Measurements from ENCODE around the gene KANK2. TPM values are rescaled to one million over a fixed set of nuclear protein-coding genes. Genes with fewer than 3 reads are reported as not detected.
A peak's percentile ranks its signal among the peaks of the same experiment; 100 is the strongest.

KANK2 gene
- total and polyA plus RNA-seq, 2 of the 8 experiments (the other 6 are each of a cell fraction or from before 2014, with no cell fraction given) = 25.2 to 42.3 TPM

GRCh38 chr19:11196406-11197287 lies 698 bp downstream of the KANK2 start (continued):
- peak; percentile 93 for TF ChIP-seq KDM1A (IDR thresholded peaks at IDR 0.05; ENCODE audit: borderline replicate concordance, low read length)
- TF ChIP-seq, protein P1, sequence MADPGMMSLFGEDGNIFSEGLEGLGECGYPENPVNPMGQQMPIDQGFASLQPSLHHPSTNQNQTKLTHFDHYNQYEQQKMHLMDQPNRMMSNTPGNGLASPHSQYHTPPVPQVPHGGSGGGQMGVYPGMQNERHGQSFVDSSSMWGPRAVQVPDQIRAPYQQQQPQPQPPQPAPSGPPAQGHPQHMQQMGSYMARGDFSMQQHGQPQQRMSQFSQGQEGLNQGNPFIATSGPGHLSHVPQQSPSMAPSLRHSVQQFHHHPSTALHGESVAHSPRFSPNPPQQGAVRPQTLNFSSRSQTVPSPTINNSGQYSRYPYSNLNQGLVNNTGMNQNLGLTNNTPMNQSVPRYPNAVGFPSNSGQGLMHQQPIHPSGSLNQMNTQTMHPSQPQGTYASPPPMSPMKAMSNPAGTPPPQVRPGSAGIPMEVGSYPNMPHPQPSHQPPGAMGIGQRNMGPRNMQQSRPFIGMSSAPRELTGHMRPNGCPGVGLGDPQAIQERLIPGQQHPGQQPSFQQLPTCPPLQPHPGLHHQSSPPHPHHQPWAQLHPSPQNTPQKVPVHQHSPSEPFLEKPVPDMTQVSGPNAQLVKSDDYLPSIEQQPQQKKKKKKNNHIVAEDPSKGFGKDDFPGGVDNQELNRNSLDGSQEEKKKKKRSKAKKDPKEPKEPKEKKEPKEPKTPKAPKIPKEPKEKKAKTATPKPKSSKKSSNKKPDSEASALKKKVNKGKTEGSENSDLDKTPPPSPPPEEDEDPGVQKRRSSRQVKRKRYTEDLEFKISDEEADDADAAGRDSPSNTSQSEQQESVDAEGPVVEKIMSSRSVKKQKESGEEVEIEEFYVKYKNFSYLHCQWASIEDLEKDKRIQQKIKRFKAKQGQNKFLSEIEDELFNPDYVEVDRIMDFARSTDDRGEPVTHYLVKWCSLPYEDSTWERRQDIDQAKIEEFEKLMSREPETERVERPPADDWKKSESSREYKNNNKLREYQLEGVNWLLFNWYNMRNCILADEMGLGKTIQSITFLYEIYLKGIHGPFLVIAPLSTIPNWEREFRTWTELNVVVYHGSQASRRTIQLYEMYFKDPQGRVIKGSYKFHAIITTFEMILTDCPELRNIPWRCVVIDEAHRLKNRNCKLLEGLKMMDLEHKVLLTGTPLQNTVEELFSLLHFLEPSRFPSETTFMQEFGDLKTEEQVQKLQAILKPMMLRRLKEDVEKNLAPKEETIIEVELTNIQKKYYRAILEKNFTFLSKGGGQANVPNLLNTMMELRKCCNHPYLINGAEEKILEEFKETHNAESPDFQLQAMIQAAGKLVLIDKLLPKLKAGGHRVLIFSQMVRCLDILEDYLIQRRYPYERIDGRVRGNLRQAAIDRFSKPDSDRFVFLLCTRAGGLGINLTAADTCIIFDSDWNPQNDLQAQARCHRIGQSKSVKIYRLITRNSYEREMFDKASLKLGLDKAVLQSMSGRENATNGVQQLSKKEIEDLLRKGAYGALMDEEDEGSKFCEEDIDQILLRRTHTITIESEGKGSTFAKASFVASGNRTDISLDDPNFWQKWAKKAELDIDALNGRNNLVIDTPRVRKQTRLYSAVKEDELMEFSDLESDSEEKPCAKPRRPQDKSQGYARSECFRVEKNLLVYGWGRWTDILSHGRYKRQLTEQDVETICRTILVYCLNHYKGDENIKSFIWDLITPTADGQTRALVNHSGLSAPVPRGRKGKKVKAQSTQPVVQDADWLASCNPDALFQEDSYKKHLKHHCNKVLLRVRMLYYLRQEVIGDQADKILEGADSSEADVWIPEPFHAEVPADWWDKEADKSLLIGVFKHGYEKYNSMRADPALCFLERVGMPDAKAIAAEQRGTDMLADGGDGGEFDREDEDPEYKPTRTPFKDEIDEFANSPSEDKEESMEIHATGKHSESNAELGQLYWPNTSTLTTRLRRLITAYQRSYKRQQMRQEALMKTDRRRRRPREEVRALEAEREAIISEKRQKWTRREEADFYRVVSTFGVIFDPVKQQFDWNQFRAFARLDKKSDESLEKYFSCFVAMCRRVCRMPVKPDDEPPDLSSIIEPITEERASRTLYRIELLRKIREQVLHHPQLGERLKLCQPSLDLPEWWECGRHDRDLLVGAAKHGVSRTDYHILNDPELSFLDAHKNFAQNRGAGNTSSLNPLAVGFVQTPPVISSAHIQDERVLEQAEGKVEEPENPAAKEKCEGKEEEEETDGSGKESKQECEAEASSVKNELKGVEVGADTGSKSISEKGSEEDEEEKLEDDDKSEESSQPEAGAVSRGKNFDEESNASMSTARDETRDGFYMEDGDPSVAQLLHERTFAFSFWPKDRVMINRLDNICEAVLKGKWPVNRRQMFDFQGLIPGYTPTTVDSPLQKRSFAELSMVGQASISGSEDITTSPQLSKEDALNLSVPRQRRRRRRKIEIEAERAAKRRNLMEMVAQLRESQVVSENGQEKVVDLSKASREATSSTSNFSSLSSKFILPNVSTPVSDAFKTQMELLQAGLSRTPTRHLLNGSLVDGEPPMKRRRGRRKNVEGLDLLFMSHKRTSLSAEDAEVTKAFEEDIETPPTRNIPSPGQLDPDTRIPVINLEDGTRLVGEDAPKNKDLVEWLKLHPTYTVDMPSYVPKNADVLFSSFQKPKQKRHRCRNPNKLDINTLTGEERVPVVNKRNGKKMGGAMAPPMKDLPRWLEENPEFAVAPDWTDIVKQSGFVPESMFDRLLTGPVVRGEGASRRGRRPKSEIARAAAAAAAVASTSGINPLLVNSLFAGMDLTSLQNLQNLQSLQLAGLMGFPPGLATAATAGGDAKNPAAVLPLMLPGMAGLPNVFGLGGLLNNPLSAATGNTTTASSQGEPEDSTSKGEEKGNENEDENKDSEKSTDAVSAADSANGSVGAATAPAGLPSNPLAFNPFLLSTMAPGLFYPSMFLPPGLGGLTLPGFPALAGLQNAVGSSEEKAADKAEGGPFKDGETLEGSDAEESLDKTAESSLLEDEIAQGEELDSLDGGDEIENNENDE (IDR thresholded peaks at IDR 0.05; ENCODE audit: insufficient replicate concordance, low read length) = no peak

Data from H1 (cell line).